PC-3 (cell line): Measurements from ENCODE around the gene MATN1. TPM values are rescaled to one million over a fixed set of nuclear protein-coding genes. Genes with fewer than 3 reads are reported as not detected.

ENCODE experiments used
- ATAC-seq: fragments of 200-7000 bp; cut with Tn5 transposase; 2 replicates; pipeline ENCODE4 v1.9.1; 2020; ENCODE audit warnings: mild to moderate bottlenecking, moderate library complexity
- BruUV-seq: library from RNA; stranded (reverse); fragments of 400-500 nt; replicated peaks from 2 replicates; lab custom pipeline; 2021; lab: Mats Ljungman, UMichigan
- CTCF ChIA-PET: fragments of 300-600 bp; sonication (Branson Sonifier 250); formaldehyde crosslinking; loops from one replicate; lab custom pipeline; 2022; ENCODE audit warnings: antibody characterized with exemption; lab: Charles Lee
- POLR2A ChIA-PET: fragments of 300-600 bp; sonication (Branson Sonifier 250); formaldehyde crosslinking; loops from one replicate; lab custom pipeline; 2022; ENCODE audit warnings: antibody characterized with exemption; ENCODE audit not compliant: unreplicated experiment; lab: Charles Lee
- DNase-seq: peaks from one replicate; pipeline ENCODE4 v3.0.0-alpha.2; 2015
- H2AFZ ChIP-seq: fragments of 300-600 bp; sonication (generic); 2 replicates; pipeline ENCODE4 v1.6.0; 2016; ENCODE audit warnings: antibody characterized with exemption, low read length
- H3F3A ChIP-seq: fragments of 300-600 bp; sonication (generic); one replicate; pipeline ENCODE4 v1.6.0; 2017; ENCODE audit warnings: antibody characterized with exemption, low read length, control low read depth, mild to moderate bottlenecking; ENCODE audit not compliant: unreplicated experiment
- H3K27ac ChIP-seq: fragments of 300-600 bp; sonication (generic); 2 replicates; pipeline ENCODE4 v1.5.1; 2016; ENCODE audit warnings: mild to moderate bottlenecking, low read length
- H3K27me3 ChIP-seq: fragments of 300-600 bp; sonication (generic); 2 replicates; pipeline ENCODE4 v1.6.1; 2016; ENCODE audit warnings: low read length, mixed read lengths
- H3K36me3 ChIP-seq: fragments of 300-600 bp; sonication (generic); 2 replicates; pipeline ENCODE4 v1.6.1; 2016; ENCODE audit warnings: low read depth, mixed run types, low read length, mixed read lengths
- H3K4me1 ChIP-seq: fragments of 300-600 bp; sonication (generic); 2 replicates; pipeline ENCODE4 v1.5.1; 2016; ENCODE audit warnings: low read length; ENCODE audit not compliant: insufficient read depth
- H3K4me2 ChIP-seq: fragments of 300-600 bp; sonication (generic); 2 replicates; pipeline ENCODE4 v1.6.0; 2016; ENCODE audit warnings: low read length
- H3K4me3 ChIP-seq: fragments of 300-600 bp; sonication (generic); 2 replicates; pipeline ENCODE4 v1.5.1; 2016; ENCODE audit warnings: mild to moderate bottlenecking, low read length, mixed read lengths
- H3K79me2 ChIP-seq: fragments of 300-600 bp; sonication (generic); 2 replicates; pipeline ENCODE4 v1.6.1; 2017; ENCODE audit warnings: low read length, mixed read lengths
- H3K9ac ChIP-seq: fragments of 300-600 bp; sonication (generic); 2 replicates; pipeline ENCODE4 v1.6.0; 2016; ENCODE audit warnings: mild to moderate bottlenecking, low read length
- H3K9me2 ChIP-seq: fragments of 300-600 bp; sonication (generic); replicated peaks from 2 replicates; pipeline ENCODE4 v1.6.1; 2016; ENCODE audit warnings: mixed run types, low read length, mixed read lengths
- H3K9me3 ChIP-seq: fragments of 300-600 bp; sonication (generic); 2 replicates; pipeline ENCODE4 v1.6.1; 2016; ENCODE audit warnings: low read length, mixed read lengths
- H4K20me1 ChIP-seq: fragments of 300-600 bp; sonication (generic); 2 replicates; pipeline ENCODE4 v1.6.1; 2016; ENCODE audit warnings: low read length, mixed read lengths
- EZH2 ChIP-seq: fragments of 300-600 bp; sonication (generic); IDR thresholded peaks from one replicate; pipeline ENCODE4 v1.6.1; 2017; ENCODE audit warnings: antibody characterized with exemption, mild to moderate bottlenecking, low read length; ENCODE audit not compliant: unreplicated experiment
- EZH2phosphoT487 ChIP-seq: fragments of 300-600 bp; sonication (generic); IDR thresholded peaks from 2 replicates; pipeline ENCODE4 v1.6.1; 2018; ENCODE audit warnings: mild to moderate bottlenecking, antibody characterized with exemption, low read length, borderline replicate concordance
- intact Hi-C: fragments of 100-400 bp; cut with micrococcal nuclease; formaldehyde crosslinking; loops from 2 replicates; pipeline ENCODE4 v1.9.0; 2023
- total RNA-seq: library from RNA; depleted of rRNA; stranded (reverse); fragments of >200 nt; gene quantifications from 2 replicates; pipeline ENCODE4 v1.2.3, GENCODE V29; 2014
- TF ChIP-seq, protein P1 (sequence below): fragments of 300-600 bp; sonication (generic); conservative IDR thresholded peaks from 2 replicates; pipeline ENCODE4 v1.5.1; 2017; ENCODE audit warnings: antibody characterized with exemption, low read depth, mild to moderate bottlenecking, low read length

The MATN1 gene
- total RNA-seq, 1 experiment from 2014 or later = not detected

- POLR2A ChIA-PET = no interaction called here
These were observed 30.3 kb upstream of the MATN1 start for GRCh38 chr1:30753660-30754123.

DNA sequence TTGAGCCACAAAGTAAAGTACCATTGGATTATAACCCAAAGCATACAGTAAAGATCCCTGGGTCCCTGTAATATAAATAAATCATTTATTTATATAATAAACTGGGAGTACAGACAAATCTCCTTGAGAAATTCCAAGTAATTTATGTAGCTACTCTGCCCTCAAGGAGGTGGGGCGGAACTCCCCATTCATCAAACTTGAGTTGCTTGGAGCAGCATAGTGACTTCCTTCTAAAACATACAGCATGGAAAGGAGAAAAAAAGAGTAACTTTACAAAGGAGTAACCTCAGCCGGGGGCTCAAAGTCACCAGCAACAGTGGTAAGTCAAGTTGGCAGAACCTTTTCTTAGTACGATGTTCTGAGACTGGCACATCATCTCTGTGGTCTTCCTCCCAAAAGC lies 29.7 kb upstream of the MATN1 start:
- ChIA-PET POLR2A (no interaction called here), CTCF (no interaction called here)
- H4K20me1 ChIP-seq = no peaks in the 10 kb centered on the region
- ATAC-seq = no peak
- H3K27me3 ChIP-seq = no peaks in the 10 kb centered on the region
- intact Hi-C loops = no loop called here
- peaks cover 18% of the 10 kb centered on the region for H3K4me1 ChIP-seq
- no peak overlapping the region for H2AFZ ChIP-seq
- no TSS peak for BruUV-seq
- no peaks in the 10 kb centered on the region for H3F3A ChIP-seq
- H3K27ac ChIP-seq = no peak overlapping the region
- no peak overlapping the region for H3K4me3 ChIP-seq
- TF ChIP-seq, protein P1, sequence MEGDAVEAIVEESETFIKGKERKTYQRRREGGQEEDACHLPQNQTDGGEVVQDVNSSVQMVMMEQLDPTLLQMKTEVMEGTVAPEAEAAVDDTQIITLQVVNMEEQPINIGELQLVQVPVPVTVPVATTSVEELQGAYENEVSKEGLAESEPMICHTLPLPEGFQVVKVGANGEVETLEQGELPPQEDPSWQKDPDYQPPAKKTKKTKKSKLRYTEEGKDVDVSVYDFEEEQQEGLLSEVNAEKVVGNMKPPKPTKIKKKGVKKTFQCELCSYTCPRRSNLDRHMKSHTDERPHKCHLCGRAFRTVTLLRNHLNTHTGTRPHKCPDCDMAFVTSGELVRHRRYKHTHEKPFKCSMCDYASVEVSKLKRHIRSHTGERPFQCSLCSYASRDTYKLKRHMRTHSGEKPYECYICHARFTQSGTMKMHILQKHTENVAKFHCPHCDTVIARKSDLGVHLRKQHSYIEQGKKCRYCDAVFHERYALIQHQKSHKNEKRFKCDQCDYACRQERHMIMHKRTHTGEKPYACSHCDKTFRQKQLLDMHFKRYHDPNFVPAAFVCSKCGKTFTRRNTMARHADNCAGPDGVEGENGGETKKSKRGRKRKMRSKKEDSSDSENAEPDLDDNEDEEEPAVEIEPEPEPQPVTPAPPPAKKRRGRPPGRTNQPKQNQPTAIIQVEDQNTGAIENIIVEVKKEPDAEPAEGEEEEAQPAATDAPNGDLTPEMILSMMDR = no peak
- TF ChIP-seq EZH2 = no peak
- no peak for TF ChIP-seq EZH2phosphoT487
- DNase-seq = no peak
- no peak overlapping the region for H3K4me2 ChIP-seq
- no peaks in the 10 kb centered on the region for H3K9me3 ChIP-seq
- H3K9ac ChIP-seq = no peak overlapping the region
- H3K36me3 ChIP-seq = no peaks in the 10 kb centered on the region
- H3K9me2 ChIP-seq = no peaks in the 10 kb centered on the region
- no peaks in the 10 kb centered on the region for H3K79me2 ChIP-seq

More at GRCh38 chr1:30753660-30754123, 30.3 kb upstream of the MATN1 start:
- Histone ChIP-seq H3K27ac (no peak overlapping the region), H2AFZ (no peak overlapping the region), H3K9me3 (no peaks in the 10 kb centered on the region), H3K9ac (no peak overlapping the region), H3K9me2 (no peaks in the 10 kb centered on the region), H4K20me1 (no peaks in the 10 kb centered on the region), H3K27me3 (no peaks in the 10 kb centered on the region), H3K4me3 (no peak overlapping the region), H3K36me3 (no peaks in the 10 kb centered on the region), H3K79me2 (no peaks in the 10 kb centered on the region), H3K4me1 (peaks cover 18% of the 10 kb centered on the region), H3F3A (no peaks in the 10 kb centered on the region), H3K4me2 (no peak overlapping the region)
- DNase-seq (no peak), ATAC-seq (no peak)
- no TSS peak for BruUV-seq
- no peak for TF ChIP-seq EZH2
- TF ChIP-seq, protein P1 = no peak
- TF ChIP-seq EZH2phosphoT487 = no peak
- CTCF ChIA-PET = no interaction called here
- intact Hi-C loops = no loop called here

- no peaks in the 10 kb centered on the region for H3K79me2 ChIP-seq
- peaks cover 3% of the 10 kb centered on the region; the same call in 1 of the 2 replicates for H3K27me3 ChIP-seq
- CTCF ChIA-PET = no interaction called here
- no peak for DNase-seq
- no peak overlapping the region for H3K9ac ChIP-seq
- H3K4me3 ChIP-seq = no peak overlapping the region
- BruUV-seq = no TSS peak
- no peak overlapping the region for H3K4me2 ChIP-seq
- no peaks in the 10 kb centered on the region for H3K9me3 ChIP-seq
- ATAC-seq = no peak
- POLR2A ChIA-PET = no interaction called here
- no peaks in the 10 kb centered on the region for H3F3A ChIP-seq
- intact Hi-C loops = no loop called here
- TF ChIP-seq EZH2 (no peak), EZH2phosphoT487 (no peak)
- TF ChIP-seq, protein P1 = no peak
- no peaks in the 10 kb centered on the region for H4K20me1 ChIP-seq
- H3K27ac ChIP-seq = no peak overlapping the region
- H3K4me1 ChIP-seq = peaks cover 18% of the 10 kb centered on the region
- H3K36me3 ChIP-seq = no peaks in the 10 kb centered on the region
- H3K9me2 ChIP-seq = no peaks in the 10 kb centered on the region
- no peak overlapping the region for H2AFZ ChIP-seq
These were observed 29.2 kb upstream of the MATN1 start for GRCh38 chr1:30752651-30752908.
